HG03558 (cell line): ENCODE measurements around the gene CDC25C.

Source experiments
- ATAC-seq: cut with Tn5 transposase; IDR thresholded peaks from one replicate; pipeline ENCODE4 v1.9.1; 2021; ENCODE audit warnings: moderate number of reproducible peaks; ENCODE audit not compliant: unreplicated experiment; ENCODE audit errors: extremely low read depth

CDC25C gene

DNA sequence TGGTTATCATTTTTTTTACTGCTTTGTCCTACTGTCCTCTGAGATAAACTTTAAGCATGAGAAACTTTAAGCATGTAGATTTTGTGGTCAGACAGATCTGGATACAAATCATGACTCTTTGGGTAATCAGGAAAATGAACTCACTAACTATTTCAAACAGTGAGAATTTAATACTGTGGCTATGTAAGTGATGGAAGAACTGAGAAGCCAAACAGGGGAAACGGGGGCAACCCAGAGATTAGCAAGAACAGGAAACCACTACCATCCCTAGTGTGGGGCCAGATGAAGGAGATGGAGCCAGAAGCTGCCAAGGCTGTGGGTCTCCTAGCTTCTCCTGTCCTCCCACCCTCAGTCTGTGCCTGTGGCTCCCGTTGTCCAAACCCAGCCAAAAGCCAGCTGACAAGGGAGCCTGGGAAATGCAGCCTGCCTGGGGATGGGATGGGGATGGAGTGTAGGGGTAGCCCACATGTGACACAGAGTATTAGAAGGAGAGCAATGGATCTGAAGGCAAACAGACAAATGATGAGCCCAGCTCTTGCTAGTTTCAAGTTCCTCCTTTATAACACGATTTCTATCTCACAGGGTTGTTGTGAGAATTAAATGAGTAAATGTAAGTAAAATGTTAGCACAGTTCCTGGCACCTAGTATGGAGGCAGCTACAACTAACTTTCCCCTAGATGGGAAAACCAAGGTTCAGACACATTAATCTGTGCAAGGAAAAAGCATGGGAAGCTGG lies 90.8 kb downstream of the CDC25C start:
- no peak for ATAC-seq

DNA sequence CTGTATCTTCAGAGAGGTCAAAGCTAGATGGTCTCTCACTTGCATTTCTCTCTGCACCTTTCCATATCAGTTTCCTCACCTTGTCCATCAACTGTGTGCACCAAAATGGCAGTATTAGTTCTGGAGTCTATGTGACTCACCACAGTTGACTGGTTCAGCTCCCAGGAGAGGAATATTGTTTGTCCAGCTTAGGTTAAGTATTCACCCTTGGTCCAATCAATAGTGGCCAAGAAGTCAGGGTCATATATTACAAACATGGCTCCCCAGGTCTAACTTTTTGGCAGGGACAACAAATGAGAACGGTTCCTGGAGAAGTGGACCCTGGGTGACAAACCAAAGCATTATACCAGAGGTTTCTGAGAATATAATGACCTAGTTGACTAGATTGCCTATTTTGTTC lies 93.6 kb downstream of the CDC25C start:
- no peak for ATAC-seq
